ENCODE results near the gene SRMS. TPM values are rescaled to one million over a fixed set of nuclear protein-coding genes. Genes with fewer than 3 reads are reported as not detected.

The SRMS gene
- polyA plus RNA-seq, 1 donor from 2014 or later: not detected

GRCh38 chr20:63532449-63532971 is 15.0 kb downstream of the SRMS start:
- Histone ChIP-seq H3K9ac (ENCODE audit: low read length) (no peak overlapping the region), H4K20me1 (ENCODE audit: insufficient read depth) (no peaks in the 10 kb centered on the region), H3K27ac (ENCODE audit: low read length) (no peak overlapping the region), H2AFZ (ENCODE audit: low read depth, low read length) (no peak overlapping the region), H3K4me3 (ENCODE audit: low read length) (no peak overlapping the region), H3K9me3 (ENCODE audit: low read length) (no peaks in the 10 kb centered on the region), H3F3A (ENCODE audit: insufficient read depth, low read length, poor library complexity, severe bottlenecking) (no peaks in the 10 kb centered on the region), H3K9me2 (ENCODE audit: insufficient read depth, low read length) (no peaks in the 10 kb centered on the region), H3K27me3 (ENCODE audit: insufficient read depth, low read depth, low read length) (no peaks in the 10 kb centered on the region), H3K79me2 (replicated peaks; ENCODE audit: insufficient read depth, low read length) (no peaks in the 10 kb centered on the region), H3K36me3 (ENCODE audit: insufficient read depth, low read length) (no peaks in the 10 kb centered on the region), H3K4me2 (ENCODE audit: low read length) (no peak overlapping the region)
- TF ChIP-seq MXI1 (conservative IDR thresholded peaks at IDR 0.05; ENCODE audit: poor library complexity, severe bottlenecking) (no peak), POLR2AphosphoS5 (IDR thresholded peaks at IDR 0.05) (no peak), EP300 (conservative IDR thresholded peaks at IDR 0.05; ENCODE audit: poor library complexity, severe bottlenecking) (no peak), EZH2 (IDR thresholded peaks at IDR 0.05; ENCODE audit: borderline replicate concordance, insufficient read depth, low read length, poor library complexity, severe bottlenecking) (no peak), TAF1 (IDR thresholded peaks at IDR 0.05; ENCODE audit: low read depth) (no peak), RAD21 (conservative IDR thresholded peaks at IDR 0.05) (no peak), CTCF (IDR thresholded peaks at IDR 0.05; ENCODE audit: poor library complexity, severe bottlenecking) (no peak), SMC3 (conservative IDR thresholded peaks at IDR 0.05; ENCODE audit: poor library complexity) (no peak)
- TF ChIP-seq, protein P1, sequence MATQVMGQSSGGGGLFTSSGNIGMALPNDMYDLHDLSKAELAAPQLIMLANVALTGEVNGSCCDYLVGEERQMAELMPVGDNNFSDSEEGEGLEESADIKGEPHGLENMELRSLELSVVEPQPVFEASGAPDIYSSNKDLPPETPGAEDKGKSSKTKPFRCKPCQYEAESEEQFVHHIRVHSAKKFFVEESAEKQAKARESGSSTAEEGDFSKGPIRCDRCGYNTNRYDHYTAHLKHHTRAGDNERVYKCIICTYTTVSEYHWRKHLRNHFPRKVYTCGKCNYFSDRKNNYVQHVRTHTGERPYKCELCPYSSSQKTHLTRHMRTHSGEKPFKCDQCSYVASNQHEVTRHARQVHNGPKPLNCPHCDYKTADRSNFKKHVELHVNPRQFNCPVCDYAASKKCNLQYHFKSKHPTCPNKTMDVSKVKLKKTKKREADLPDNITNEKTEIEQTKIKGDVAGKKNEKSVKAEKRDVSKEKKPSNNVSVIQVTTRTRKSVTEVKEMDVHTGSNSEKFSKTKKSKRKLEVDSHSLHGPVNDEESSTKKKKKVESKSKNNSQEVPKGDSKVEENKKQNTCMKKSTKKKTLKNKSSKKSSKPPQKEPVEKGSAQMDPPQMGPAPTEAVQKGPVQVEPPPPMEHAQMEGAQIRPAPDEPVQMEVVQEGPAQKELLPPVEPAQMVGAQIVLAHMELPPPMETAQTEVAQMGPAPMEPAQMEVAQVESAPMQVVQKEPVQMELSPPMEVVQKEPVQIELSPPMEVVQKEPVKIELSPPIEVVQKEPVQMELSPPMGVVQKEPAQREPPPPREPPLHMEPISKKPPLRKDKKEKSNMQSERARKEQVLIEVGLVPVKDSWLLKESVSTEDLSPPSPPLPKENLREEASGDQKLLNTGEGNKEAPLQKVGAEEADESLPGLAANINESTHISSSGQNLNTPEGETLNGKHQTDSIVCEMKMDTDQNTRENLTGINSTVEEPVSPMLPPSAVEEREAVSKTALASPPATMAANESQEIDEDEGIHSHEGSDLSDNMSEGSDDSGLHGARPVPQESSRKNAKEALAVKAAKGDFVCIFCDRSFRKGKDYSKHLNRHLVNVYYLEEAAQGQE (IDR thresholded peaks at IDR 0.05; ENCODE audit: borderline replicate concordance): no peak

DNA sequence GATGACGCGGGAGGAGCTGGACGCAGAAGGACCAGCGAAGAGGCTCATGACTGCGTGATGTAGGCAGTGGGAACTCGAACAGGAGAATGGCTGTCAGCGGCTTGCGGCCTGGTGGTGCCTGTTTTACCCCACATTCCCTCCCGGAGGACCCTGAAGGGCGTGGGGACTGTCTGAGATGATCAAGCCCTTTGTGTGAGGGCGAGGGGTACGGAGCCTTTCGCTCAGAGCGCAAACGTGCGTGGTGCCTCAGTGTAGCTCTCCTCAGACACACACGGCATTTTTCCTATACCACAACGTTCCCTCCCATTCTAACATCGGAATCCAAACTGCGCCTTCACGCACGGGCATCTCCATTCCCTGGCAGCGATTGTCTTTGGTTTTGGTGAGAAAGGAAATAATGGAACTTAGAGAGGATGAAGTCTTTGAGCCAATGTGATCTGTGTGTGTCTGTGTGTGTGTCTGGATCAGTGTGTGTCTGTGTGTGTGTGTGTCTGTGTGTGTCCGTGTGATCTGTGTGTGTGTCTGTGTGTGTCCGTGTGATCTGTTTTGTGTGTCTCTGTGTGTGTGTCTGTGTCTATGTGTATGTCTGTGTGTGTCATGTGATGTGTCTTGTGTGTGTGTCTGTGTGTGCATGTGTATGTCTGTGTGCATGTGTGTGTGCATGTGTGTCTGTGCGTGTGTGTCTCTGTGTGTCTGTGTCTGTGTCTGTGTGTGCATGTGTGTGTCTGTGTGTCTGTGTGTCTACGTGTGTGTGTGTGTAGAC is 15.7 kb downstream of the SRMS start:
- H3K36me3 ChIP-seq (ENCODE audit: insufficient read depth, low read length): no peaks in the 10 kb centered on the region
- no peak overlapping the region for H3K27ac ChIP-seq (ENCODE audit: low read length)
- no peaks in the 10 kb centered on the region for H4K20me1 ChIP-seq (ENCODE audit: insufficient read depth)
- H2AFZ ChIP-seq (ENCODE audit: low read depth, low read length): no peak overlapping the region
- no peak overlapping the region for H3K9ac ChIP-seq (ENCODE audit: low read length)
- no peak overlapping the region for H3K4me2 ChIP-seq (ENCODE audit: low read length)
- no peaks in the 10 kb centered on the region for H3K79me2 ChIP-seq (replicated peaks; ENCODE audit: insufficient read depth, low read length)
- no peaks in the 10 kb centered on the region for H3K27me3 ChIP-seq (ENCODE audit: insufficient read depth, low read depth, low read length)
- no peaks in the 10 kb centered on the region for H3K9me3 ChIP-seq (ENCODE audit: low read length)
- no peaks in the 10 kb centered on the region for H3K9me2 ChIP-seq (ENCODE audit: insufficient read depth, low read length)
- no peak overlapping the region for H3K4me3 ChIP-seq (ENCODE audit: low read length)
- TF ChIP-seq POLR2AphosphoS5 (IDR thresholded peaks at IDR 0.05) (peak; percentile 31), MXI1 (conservative IDR thresholded peaks at IDR 0.05; ENCODE audit: poor library complexity, severe bottlenecking) (no peak)
- no peaks in the 10 kb centered on the region for H3F3A ChIP-seq (ENCODE audit: insufficient read depth, low read length, poor library complexity, severe bottlenecking)

Data from neural cell (in vitro differentiated cells).